ENCODE data around the gene NT5DC3. TPM values are rescaled to one million over a fixed set of nuclear protein-coding genes. Genes with fewer than 3 reads are reported as not detected.
"Not testable (repeated sequence)": the region's sequence is repeated elsewhere in the genome, so short reads cannot be mapped to it uniquely, and the experiment has no call there.

The NT5DC3 gene
- total RNA-seq, 1 donor from 2014 or later: 12.0 TPM

DNA sequence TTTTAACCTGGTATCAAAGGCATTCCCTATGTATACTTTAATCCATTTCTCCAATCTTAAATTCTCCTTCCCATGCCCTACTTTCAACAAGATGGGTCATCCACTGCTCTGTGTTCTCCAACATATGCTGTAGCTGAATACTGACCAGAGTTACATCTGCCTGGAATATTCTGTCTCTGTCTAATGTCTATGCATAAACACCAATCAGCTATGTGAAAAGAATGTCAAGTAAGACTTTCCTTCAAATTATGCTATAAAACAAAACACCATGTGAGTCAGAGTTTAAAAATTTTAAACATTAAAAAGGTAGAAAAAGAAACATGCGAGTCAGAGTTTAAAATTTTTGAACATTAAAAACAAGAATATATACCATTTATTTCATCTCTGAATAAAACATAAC lies 19.3 kb downstream of the NT5DC3 start:
- Mint-ChIP-seq H3K36me3 (ENCODE audit: low read depth) (no peaks in the 10 kb centered on the region), H3K27me3 (ENCODE audit: low read depth) (no peaks in the 10 kb centered on the region), H3K27ac (no peak overlapping the region), H3K4me3 (ENCODE audit: low read depth) (no peak overlapping the region), H3K4me1 (ENCODE audit: low read depth) (peaks cover 5% of the 10 kb centered on the region), H3K9me3 (peaks cover 15% of the 10 kb centered on the region)
- DNase-seq (ENCODE audit: low spot score): no peak
- intact Hi-C loops (cut with micrococcal nuclease): no loop called here

DNA sequence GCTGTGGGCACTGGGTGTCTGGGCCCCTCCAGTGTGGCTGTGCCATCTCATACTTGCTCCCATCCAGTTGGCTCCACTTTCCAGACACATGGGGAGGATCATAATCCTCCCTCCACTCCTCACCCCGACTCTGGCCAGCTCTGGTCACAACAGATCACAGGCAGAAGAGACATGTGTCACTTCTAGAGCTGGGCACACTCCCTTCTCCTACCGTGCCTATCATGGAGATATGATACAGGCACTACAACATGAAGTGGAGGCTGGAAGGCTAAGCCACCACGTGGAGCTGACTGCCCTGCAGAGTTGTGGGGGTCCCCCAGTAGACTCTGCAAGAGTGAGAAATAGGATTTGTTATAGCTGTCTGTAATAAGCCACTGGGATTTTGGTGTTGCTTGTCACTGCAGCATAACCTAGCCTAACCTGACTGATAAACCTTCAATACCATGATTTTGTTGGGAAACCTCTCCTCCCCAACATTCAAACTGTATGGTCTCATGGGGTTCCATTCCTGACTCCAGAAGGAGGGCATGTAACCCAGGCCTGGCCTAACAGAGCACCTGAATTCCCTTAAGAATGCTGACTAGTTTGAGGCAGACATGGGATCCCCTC lies 20.0 kb downstream of the NT5DC3 start:
- Mint-ChIP-seq H3K36me3 (ENCODE audit: low read depth) (no peaks in the 10 kb centered on the region), H3K4me3 (ENCODE audit: low read depth) (no peak overlapping the region), H3K27me3 (ENCODE audit: low read depth) (no peaks in the 10 kb centered on the region), H3K27ac (no peak overlapping the region), H3K9me3 (peaks cover 15% of the 10 kb centered on the region), H3K4me1 (ENCODE audit: low read depth) (peaks cover 5% of the 10 kb centered on the region)
- intact Hi-C loops (cut with micrococcal nuclease): no loop called here
- DNase-seq (ENCODE audit: low spot score): no peak

DNA sequence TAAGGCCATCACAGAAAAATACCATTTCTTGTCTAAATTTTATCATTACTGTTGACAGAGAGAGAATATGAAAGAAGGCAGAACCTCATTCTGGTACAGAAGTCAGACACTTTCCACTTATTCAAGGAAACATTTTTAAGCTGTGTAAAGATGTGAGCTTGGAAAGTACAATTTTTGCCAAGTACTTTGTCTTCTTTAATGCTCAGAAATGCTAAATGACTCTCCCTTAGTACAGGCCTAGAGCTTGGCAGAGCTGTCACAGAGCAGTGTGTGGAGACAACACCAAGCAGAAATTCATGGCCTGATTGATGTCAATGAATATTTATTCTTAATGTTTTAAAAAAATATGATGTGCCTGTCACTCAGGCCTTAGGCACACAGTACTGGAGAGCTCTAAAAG lies 20.7 kb downstream of the NT5DC3 start:
- H3K36me3 Mint-ChIP-seq (ENCODE audit: low read depth): no peaks in the 10 kb centered on the region
- DNase-seq (ENCODE audit: low spot score): no peak
- intact Hi-C loops (cut with micrococcal nuclease): no loop called here
- H3K27ac Mint-ChIP-seq: no peak overlapping the region
- H3K4me1 Mint-ChIP-seq (ENCODE audit: low read depth): peaks cover 5% of the 10 kb centered on the region
- no peaks in the 10 kb centered on the region for H3K27me3 Mint-ChIP-seq (ENCODE audit: low read depth)
- H3K9me3 Mint-ChIP-seq: peaks cover 15% of the 10 kb centered on the region
- H3K4me3 Mint-ChIP-seq (ENCODE audit: low read depth): no peak overlapping the region

DNA sequence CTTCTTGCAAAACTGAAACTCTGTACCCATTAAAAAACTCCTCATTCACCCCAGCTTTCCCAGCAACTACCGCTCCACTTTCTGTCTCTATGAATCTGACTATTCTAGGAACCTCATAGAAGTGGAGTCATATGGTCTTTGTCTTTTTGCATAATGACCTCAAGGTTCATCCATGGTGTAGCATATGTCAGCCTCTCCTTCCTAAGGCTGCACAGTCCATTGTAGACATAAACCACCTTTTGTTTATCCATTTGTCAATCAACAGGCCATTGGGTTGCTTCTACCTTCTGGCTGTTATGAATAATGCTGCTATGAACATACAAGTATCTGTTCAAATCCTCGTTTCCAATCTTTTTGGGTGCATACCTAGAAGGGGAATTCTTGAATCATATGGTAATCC lies 21.1 kb downstream of the NT5DC3 start:
- H3K4me3 Mint-ChIP-seq (ENCODE audit: low read depth): no peak overlapping the region
- peaks cover 5% of the 10 kb centered on the region for H3K4me1 Mint-ChIP-seq (ENCODE audit: low read depth)
- no peaks in the 10 kb centered on the region for H3K27me3 Mint-ChIP-seq (ENCODE audit: low read depth)
- intact Hi-C loops (cut with micrococcal nuclease): no loop called here
- no peak overlapping the region for H3K27ac Mint-ChIP-seq
- no peak for DNase-seq (ENCODE audit: low spot score)
- H3K36me3 Mint-ChIP-seq (ENCODE audit: low read depth): no peaks in the 10 kb centered on the region
- peaks cover 15% of the 10 kb centered on the region for H3K9me3 Mint-ChIP-seq

DNA sequence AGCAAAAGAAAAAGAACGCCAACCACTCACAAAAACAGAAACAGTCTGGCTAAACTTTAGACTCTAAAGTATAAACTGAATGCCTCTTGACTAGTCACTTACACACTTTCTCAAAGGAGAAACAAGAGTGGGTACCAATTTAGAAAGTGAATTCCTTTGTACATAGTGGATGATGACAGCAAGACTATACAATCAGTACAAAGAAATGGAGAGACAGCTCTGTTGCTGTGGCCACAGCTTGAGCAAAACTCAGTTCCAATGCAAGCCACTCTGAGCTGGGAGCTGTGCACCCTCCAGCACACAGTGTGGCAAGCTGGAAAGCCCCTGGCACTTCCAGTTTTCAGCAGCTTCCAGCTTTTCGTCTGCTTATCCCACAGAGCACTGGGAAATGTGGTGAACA lies 21.7 kb downstream of the NT5DC3 start:
- H3K4me3 Mint-ChIP-seq (ENCODE audit: low read depth): no peak overlapping the region
- H3K36me3 Mint-ChIP-seq (ENCODE audit: low read depth): no peaks in the 10 kb centered on the region
- H3K4me1 Mint-ChIP-seq (ENCODE audit: low read depth): peaks cover 5% of the 10 kb centered on the region
- no peak overlapping the region for H3K27ac Mint-ChIP-seq
- peaks cover 15% of the 10 kb centered on the region for H3K9me3 Mint-ChIP-seq
- H3K27me3 Mint-ChIP-seq (ENCODE audit: low read depth): no peaks in the 10 kb centered on the region
- DNase-seq (ENCODE audit: low spot score): no peak
- intact Hi-C loops (cut with micrococcal nuclease): no loop called here

DNA sequence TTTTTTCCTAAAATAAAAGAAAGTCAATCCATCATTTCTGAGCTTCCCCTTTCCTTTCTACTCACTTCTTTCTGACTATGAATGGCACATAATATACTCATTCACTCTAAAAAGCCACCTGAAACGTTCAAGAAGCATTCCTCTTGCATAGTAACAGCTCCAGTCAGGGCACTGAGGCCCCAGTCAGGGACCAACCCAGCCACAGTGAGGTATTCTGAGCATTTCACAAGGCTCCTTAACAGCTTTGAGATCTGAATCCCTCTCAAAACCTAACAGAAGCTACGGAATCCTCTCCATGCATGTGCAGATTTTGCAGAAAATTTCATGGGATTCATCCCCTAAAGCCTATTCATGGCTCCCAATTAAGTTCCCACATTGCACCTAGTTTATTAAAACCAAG lies 23.2 kb downstream of the NT5DC3 start:
- H3K9me3 Mint-ChIP-seq: peaks cover 15% of the 10 kb centered on the region
- no peaks in the 10 kb centered on the region for H3K27me3 Mint-ChIP-seq (ENCODE audit: low read depth)
- H3K27ac Mint-ChIP-seq: no peak overlapping the region
- peaks cover 5% of the 10 kb centered on the region for H3K4me1 Mint-ChIP-seq (ENCODE audit: low read depth)
- intact Hi-C loops (cut with micrococcal nuclease): no loop called here
- no peak overlapping the region for H3K4me3 Mint-ChIP-seq (ENCODE audit: low read depth)
- no peaks in the 10 kb centered on the region for H3K36me3 Mint-ChIP-seq (ENCODE audit: low read depth)
- no peak for DNase-seq (ENCODE audit: low spot score)

DNA sequence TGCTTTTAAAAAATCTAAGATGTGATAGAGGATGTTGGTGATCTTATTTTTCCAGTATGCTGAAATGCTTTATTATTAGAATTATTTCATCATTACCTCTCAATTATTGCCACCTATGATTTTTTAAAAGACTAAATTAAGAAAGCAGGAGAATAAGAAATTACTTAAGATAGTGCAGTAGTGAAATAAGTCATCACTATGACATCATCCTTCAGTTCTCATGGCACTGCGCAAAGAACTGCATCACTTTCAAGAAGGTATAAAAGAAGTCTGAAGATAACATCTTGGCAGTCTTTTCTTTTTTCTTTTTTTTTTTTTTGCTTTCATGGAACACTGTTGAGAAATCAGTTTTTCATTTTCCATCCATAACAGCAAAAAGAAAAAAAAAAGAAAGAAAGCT lies 24.4 kb downstream of the NT5DC3 start:
- no peak for DNase-seq (ENCODE audit: low spot score)
- Mint-ChIP-seq H3K27ac (no peak overlapping the region), H3K36me3 (ENCODE audit: low read depth) (no peaks in the 10 kb centered on the region), H3K27me3 (ENCODE audit: low read depth) (no peaks in the 10 kb centered on the region), H3K4me1 (ENCODE audit: low read depth) (peaks cover 4% of the 10 kb centered on the region), H3K4me3 (ENCODE audit: low read depth) (no peak overlapping the region), H3K9me3 (peaks cover 11% of the 10 kb centered on the region)
- intact Hi-C loops (cut with micrococcal nuclease): no loop called here

DNA sequence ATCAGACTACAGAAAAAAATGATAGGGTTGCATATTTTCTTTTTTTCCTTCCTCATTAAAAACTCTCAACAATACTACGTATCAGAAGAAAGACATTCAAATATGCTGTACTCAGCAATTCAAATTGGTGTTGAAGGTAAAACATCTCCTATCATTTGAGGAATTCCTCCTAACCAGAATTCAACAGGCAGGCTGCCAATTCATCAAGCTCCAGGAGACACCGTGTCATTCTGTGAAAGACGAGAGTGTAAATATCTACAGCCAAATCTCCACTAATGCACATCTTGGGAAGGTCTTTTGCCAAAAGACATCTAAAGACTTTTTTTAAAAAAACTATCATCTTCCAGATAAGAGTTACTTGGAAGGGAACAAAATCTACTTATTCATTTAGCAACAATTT lies 26.6 kb downstream of the NT5DC3 start:
- no peaks in the 10 kb centered on the region for H3K9me3 Mint-ChIP-seq

DNA sequence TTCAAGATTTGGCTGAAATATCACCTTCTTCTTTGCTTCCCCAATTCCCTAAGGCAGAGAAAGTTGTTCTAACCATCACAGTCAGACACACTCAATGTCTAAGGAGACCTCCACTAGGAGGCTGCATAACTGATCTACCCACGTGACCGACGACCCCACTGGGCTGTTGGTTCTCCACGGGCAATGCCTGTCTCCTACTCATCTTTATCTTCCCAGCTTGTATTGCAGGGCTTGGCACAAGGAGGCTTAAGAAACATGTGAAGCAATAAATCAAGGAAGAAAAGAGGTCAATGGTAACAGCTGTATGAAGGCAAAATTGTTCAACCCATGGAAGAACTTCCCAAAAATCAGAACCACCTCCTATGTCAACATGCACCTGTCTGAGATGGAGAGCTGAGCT lies 27.1 kb downstream of the NT5DC3 start:
- H3K36me3 Mint-ChIP-seq (ENCODE audit: low read depth): no peaks in the 10 kb centered on the region
- peaks cover under 1% of the 10 kb centered on the region for H3K4me1 Mint-ChIP-seq (ENCODE audit: low read depth)
- H3K9me3 Mint-ChIP-seq: no peaks in the 10 kb centered on the region
- H3K27me3 Mint-ChIP-seq (ENCODE audit: low read depth): no peaks in the 10 kb centered on the region
- no peak overlapping the region for H3K27ac Mint-ChIP-seq
- intact Hi-C loops (cut with micrococcal nuclease): no loop called here
- H3K4me3 Mint-ChIP-seq (ENCODE audit: low read depth): no peak overlapping the region
- DNase-seq (ENCODE audit: low spot score): no peak

More for the DNA sequence above, 26.6 kb downstream of the NT5DC3 start:
- peaks cover 3% of the 10 kb centered on the region for H3K4me1 Mint-ChIP-seq (ENCODE audit: low read depth)
- H3K27ac Mint-ChIP-seq: no peak overlapping the region
- intact Hi-C loops (cut with micrococcal nuclease): no loop called here
- DNase-seq (ENCODE audit: low spot score): no peak
- H3K27me3 Mint-ChIP-seq (ENCODE audit: low read depth): no peaks in the 10 kb centered on the region
- H3K4me3 Mint-ChIP-seq (ENCODE audit: low read depth): no peak overlapping the region
- H3K36me3 Mint-ChIP-seq (ENCODE audit: low read depth): no peaks in the 10 kb centered on the region

DNA sequence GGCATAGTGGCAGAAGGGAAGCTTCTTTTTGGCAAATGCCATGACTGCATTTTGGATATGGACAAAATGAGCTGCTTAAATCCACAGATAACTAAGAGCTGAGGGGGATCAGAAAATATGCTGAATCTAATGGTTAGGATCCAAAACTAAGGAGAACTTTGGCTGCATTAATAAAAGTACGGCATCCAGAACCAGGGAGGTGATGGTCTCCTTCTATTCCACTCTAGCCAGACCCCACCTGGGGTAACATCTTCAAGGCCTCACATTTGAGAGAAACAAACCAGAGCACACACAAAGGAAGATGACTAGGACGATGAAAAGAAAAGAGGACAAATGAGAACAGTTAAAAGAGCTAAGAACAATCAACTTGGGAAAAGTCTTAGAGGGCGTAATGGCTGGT lies 27.6 kb downstream of the NT5DC3 start:
- Mint-ChIP-seq H3K9me3 (no peaks in the 10 kb centered on the region), H3K27ac (no peak overlapping the region), H3K27me3 (ENCODE audit: low read depth) (no peaks in the 10 kb centered on the region), H3K4me1 (ENCODE audit: low read depth) (no peaks in the 10 kb centered on the region), H3K4me3 (ENCODE audit: low read depth) (no peak overlapping the region), H3K36me3 (ENCODE audit: low read depth) (no peaks in the 10 kb centered on the region)
- DNase-seq (ENCODE audit: low spot score): no peak
- intact Hi-C loops (cut with micrococcal nuclease): no loop called here

DNA sequence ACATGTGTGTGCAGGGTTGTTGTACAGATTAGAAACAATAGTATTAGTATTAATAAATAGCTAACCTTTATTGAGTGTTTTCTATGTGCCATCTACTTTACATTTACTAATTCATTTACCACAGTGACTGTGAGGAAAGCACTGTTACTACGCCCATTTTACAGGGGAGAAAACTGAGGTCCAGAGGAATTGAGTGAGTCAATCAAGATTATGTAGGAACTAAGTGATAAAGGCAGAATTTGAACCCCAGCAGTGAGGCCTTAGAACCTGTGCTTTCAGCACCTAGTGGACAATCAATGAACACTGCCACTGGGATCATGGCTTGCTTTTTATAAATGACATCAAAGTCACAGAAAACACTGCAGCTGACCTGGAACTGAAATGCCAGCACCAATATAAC lies 28.2 kb downstream of the NT5DC3 start:
- Mint-ChIP-seq H3K27ac (no peak overlapping the region), H3K27me3 (ENCODE audit: low read depth) (no peaks in the 10 kb centered on the region), H3K9me3 (no peaks in the 10 kb centered on the region), H3K36me3 (ENCODE audit: low read depth) (no peaks in the 10 kb centered on the region), H3K4me3 (ENCODE audit: low read depth) (no peak overlapping the region), H3K4me1 (ENCODE audit: low read depth) (no peaks in the 10 kb centered on the region)
- no peak for DNase-seq (ENCODE audit: low spot score)
- intact Hi-C loops (cut with micrococcal nuclease): no loop called here

DNA sequence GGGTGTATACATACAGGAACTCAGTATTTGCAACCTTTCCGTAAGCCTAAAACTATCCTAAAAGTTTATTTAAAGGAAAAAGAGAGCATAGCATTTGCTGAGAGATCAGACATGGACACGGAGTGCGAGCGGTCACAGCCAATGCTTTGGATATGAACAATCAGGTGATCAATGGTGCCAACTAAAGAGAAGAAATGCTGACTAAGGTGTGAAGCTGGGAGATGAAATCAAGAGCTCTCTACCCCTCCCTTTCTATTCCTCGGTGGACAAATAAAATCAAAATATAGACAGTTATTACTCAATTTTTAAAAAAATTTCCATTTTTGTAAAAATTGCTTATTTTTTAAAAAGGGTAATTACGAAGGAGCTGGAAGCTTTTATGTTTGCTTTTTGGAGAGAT lies 29.2 kb downstream of the NT5DC3 start:
- no peak for DNase-seq (ENCODE audit: low spot score)
- Mint-ChIP-seq H3K4me1 (ENCODE audit: low read depth) (no peaks in the 10 kb centered on the region), H3K36me3 (ENCODE audit: low read depth) (no peaks in the 10 kb centered on the region), H3K27ac (no peak overlapping the region), H3K27me3 (ENCODE audit: low read depth) (no peaks in the 10 kb centered on the region), H3K9me3 (no peaks in the 10 kb centered on the region), H3K4me3 (ENCODE audit: low read depth) (no peak overlapping the region)
- intact Hi-C loops (cut with micrococcal nuclease): no loop called here

DNA sequence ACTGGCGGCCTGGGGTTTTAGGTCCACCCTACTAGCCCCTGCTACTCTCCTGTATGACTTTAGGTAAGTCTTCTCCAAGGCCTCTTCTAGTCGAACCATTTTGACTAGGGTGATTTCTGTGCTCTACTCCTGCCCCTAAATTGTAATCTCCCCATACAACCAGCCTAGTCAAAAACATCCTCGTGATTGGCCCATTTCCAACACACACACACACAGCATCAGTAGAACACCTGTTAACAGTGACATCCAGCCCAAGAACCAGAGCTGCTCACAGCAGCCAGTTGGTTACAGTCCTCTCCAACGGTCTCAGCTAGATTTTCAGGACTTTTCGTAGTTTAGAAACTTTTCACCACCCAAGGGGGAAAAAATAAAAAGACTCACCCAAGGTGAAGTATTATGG lies 30.9 kb downstream of the NT5DC3 start:
- H3K36me3 Mint-ChIP-seq (ENCODE audit: low read depth): no peaks in the 10 kb centered on the region
- DNase-seq (ENCODE audit: low spot score): no peak
- intact Hi-C loops (cut with micrococcal nuclease): no loop called here
- H3K4me1 Mint-ChIP-seq (ENCODE audit: low read depth): peaks cover under 1% of the 10 kb centered on the region
- H3K27ac Mint-ChIP-seq: no peak overlapping the region
- H3K9me3 Mint-ChIP-seq: no peaks in the 10 kb centered on the region
- no peak overlapping the region for H3K4me3 Mint-ChIP-seq (ENCODE audit: low read depth)
- H3K27me3 Mint-ChIP-seq (ENCODE audit: low read depth): no peaks in the 10 kb centered on the region

DNA sequence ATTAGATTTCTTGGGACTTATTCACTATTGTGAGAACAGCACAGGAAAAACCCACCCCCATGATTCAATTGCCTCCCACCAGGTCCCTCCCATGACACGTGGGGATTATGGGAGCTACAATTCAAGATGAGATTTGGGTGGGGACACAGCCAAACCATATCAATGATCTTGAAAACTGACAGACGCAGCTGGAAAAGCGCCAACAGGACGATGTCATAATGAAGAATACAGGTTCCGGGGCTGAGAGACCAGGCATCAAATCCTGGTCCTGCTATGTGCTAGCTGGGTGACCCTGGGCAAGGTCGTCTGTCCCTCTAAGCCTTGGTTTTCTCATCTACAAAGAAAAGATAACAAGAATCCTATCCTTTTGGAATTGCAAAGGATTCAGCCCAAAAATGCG lies 31.4 kb downstream of the NT5DC3 start:
- H3K9me3 Mint-ChIP-seq; H3K4me1 Mint-ChIP-seq (ENCODE audit: low read depth); intact Hi-C loops (cut with micrococcal nuclease); DNase-seq (ENCODE audit: low spot score); H3K27ac Mint-ChIP-seq; H3K36me3 Mint-ChIP-seq (ENCODE audit: low read depth); H3K27me3 Mint-ChIP-seq (ENCODE audit: low read depth); H3K4me3 Mint-ChIP-seq (ENCODE audit: low read depth): not testable (repeated sequence)
